OCI-LY3 (cell line): ENCODE measurements around the gene CGB3.

ENCODE experiments used
- H2AFZ ChIP-seq: fragments of 200-600, 300-600 bp; shearing (Covaris generic); 2 replicates; pipeline ENCODE4 v1.6.0; 2014; ENCODE audit warnings: antibody characterized with exemption, low read depth, low read length
- H3K27ac ChIP-seq: fragments of 200-600, 300-600 bp; sonication (generic); 2 replicates; pipeline ENCODE4 v1.5.1; 2014; ENCODE audit warnings: mild to moderate bottlenecking, low read length, moderate library complexity, mixed read lengths
- H3K27me3 ChIP-seq: fragments of 200-600, 300-600 bp; sonication (generic); 2 replicates; pipeline ENCODE4 v1.6.1; 2014; ENCODE audit warnings: low read depth, low read length, mixed read lengths
- H3K36me3 ChIP-seq: fragments of 200-600, 300-600 bp; sonication (generic); replicated peaks from 2 replicates; pipeline ENCODE3; 2014; ENCODE audit warnings: low read depth, low read length, mixed read lengths
- H3K4me1 ChIP-seq: fragments of 300-600, 200-600 bp; sonication (generic); 2 replicates; pipeline ENCODE4 v1.6.1; 2014; ENCODE audit warnings: low read length, mixed read lengths
- H3K4me2 ChIP-seq: fragments of 200-600, 300-600 bp; sonication (generic); 2 replicates; pipeline ENCODE4 v1.6.1; 2014; ENCODE audit warnings: low read length, mixed read lengths
- H3K4me3 ChIP-seq: fragments of 300-600, 200-600 bp; sonication (generic); 2 replicates; pipeline ENCODE4 v1.5.1; 2014; ENCODE audit warnings: antibody characterized with exemption, mild to moderate bottlenecking, low read length, moderate library complexity
- H3K79me2 ChIP-seq: fragments of 300-600, 200-600 bp; shearing (Covaris generic); 2 replicates; pipeline ENCODE4 v1.6.1; 2014; ENCODE audit warnings: mild to moderate bottlenecking, low read length, mixed read lengths
- H3K9ac ChIP-seq: fragments of 300-600, 200-600 bp; shearing (Covaris generic); 2 replicates; pipeline ENCODE4 v1.6.0; 2014; ENCODE audit warnings: mild to moderate bottlenecking, low read length, moderate library complexity
- H3K9me3 ChIP-seq: fragments of 200-600, 300-600 bp; shearing (Covaris generic); 2 replicates; pipeline ENCODE4 v1.6.1; 2014; ENCODE audit warnings: low read length, mixed read lengths; ENCODE audit not compliant: insufficient read depth
- H4K20me1 ChIP-seq: fragments of 200-600, 300-600 bp; sonication (generic); 2 replicates; pipeline ENCODE4 v1.6.1; 2016; ENCODE audit warnings: low read length, mixed read lengths; ENCODE audit not compliant: insufficient read depth
- CTCF ChIP-seq: fragments of 200-600, 300-600 bp; sonication (generic); IDR thresholded peaks from 2 replicates; pipeline ENCODE4 v1.5.1; 2014; ENCODE audit warnings: antibody characterized with exemption, low read length, low read depth
- EZH2phosphoT487 ChIP-seq: fragments of 200-600 bp; shearing (Covaris generic); IDR thresholded peaks from 2 replicates; pipeline ENCODE4 v1.6.1; 2018; ENCODE audit warnings: antibody characterized with exemption, mixed run types, low read depth

CGB3 gene

DNA sequence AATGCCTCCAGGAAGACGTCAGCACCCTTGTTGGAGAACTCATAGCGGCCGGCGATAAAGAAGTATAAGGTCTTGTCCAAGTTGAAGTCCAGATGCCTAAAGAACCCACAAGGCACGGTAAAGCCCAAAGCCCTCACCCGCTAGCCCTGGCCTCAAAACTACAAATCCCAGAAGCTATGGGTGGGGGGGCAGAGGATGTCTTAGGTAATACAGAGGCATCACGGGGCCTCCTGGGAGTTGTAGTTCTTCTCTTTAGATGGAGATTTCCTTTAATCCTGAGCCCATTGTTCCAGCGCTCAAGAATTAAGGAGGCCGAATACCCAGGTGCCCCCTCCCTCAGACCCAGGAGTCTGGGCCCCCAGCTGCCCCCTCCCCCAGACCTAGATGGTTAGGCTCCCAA, 41.9 kb downstream of the CGB3 start:
- H3K36me3 ChIP-seq: peaks cover 49% of the 10 kb centered on the region
- no peak overlapping the region for H3K9ac ChIP-seq
- no peak overlapping the region for H3K4me2 ChIP-seq
- no peaks in the 10 kb centered on the region for H3K9me3 ChIP-seq
- no peak overlapping the region for H3K27ac ChIP-seq
- H3K4me3 ChIP-seq: no peak overlapping the region
- H3K4me1 ChIP-seq: no peaks in the 10 kb centered on the region; the same call in 1 of the 2 replicates
- no peaks in the 10 kb centered on the region for H3K27me3 ChIP-seq
- no peaks in the 10 kb centered on the region for H4K20me1 ChIP-seq
- H2AFZ ChIP-seq: no peak overlapping the region
- H3K79me2 ChIP-seq: no peaks in the 10 kb centered on the region
- TF ChIP-seq EZH2phosphoT487: no peak
- no peak for TF ChIP-seq CTCF

DNA sequence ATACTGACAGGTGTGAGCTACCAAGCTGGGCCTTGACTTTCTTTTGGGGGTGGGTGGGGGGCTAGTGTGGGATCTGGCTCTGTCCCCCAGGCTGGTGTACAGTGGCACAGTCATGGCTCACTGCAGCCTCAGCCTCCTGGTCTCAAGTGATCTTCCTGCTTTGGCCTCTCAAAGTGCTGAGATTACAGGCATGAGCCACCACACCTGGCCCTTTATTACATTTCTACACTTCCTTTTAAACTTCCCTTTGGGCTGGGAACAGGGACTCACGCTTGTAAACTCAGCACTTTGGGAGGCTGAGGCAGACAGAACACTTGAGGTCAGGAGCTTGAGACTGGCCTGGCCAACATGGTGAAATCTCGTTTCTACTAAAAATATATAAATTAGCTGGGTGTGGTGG, 47.1 kb downstream of the CGB3 start:
- no peaks in the 10 kb centered on the region for H3K79me2 ChIP-seq
- H3K9me3 ChIP-seq: no peaks in the 10 kb centered on the region
- no peak overlapping the region for H3K27ac ChIP-seq
- H3K4me3 ChIP-seq: no peak overlapping the region
- TF ChIP-seq EZH2phosphoT487 (no peak), CTCF (no peak)
- H3K9ac ChIP-seq: no peak overlapping the region
- H3K4me2 ChIP-seq: no peak overlapping the region
- peaks cover 39% of the 10 kb centered on the region for H3K36me3 ChIP-seq
- no peak overlapping the region for H2AFZ ChIP-seq
- H4K20me1 ChIP-seq: no peaks in the 10 kb centered on the region
- H3K27me3 ChIP-seq: no peaks in the 10 kb centered on the region
- H3K4me1 ChIP-seq: no peaks in the 10 kb centered on the region; the same call in 1 of the 2 replicates

DNA sequence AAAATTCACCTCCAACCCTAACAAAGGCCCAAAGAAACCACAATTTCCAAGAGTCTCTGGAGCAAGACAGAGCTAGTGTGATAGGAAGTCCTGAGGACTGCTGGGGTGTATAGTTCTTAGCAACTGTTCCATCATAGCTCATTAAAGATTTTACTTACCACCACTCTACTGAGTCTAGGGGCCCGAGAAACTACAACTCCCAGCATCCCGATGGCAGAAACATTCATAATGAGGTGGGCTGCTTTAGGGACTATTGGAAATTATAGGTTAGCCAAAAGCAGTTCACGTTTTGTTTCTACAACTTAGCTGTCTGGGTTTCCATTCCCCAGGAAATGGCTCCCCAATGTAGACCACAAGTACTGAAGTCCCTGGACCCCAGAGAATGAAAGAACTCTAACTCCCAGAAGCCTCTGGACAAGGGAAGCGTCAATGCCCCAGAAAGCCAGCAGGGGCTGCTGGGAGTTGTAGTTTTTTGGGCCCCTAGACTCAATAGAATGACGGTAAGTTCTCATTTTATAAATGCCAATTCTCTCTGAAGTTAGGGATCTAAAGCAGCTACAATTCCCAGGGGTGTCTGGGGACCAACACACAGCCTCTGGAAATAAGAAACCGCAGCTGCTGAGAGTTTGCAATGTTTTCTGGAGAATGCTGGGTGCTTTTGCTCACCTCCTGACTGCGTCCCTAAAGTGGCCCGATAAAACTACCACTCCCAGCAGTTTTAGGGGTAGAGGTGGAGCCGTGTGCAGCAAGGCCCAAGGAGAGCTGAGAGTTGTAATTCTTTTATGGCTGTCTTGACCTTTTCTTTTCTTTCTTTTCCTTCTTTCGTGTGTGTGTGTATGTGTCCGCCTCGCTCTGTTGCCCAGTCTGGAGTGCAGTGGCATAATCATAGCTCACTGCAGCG, 47.9 kb downstream of the CGB3 start:
- Histone ChIP-seq H3K9ac (no peak overlapping the region), H3K4me3 (no peak overlapping the region), H3K79me2 (no peaks in the 10 kb centered on the region), H3K27me3 (no peaks in the 10 kb centered on the region), H3K4me1 (peaks cover under 1% of the 10 kb centered on the region; the same call in 1 of the 2 replicates), H3K36me3 (peaks cover 31% of the 10 kb centered on the region), H3K27ac (no peak overlapping the region), H3K4me2 (no peak overlapping the region), H2AFZ (no peak overlapping the region), H3K9me3 (no peaks in the 10 kb centered on the region), H4K20me1 (no peaks in the 10 kb centered on the region)
- TF ChIP-seq CTCF (no peak), EZH2phosphoT487 (no peak)
